OCI-M1 (cell line): ENCODE results near the gene ARIH2.
A peak's percentile ranks its signal among the peaks of the same experiment; 100 is the strongest.

Experiments used
- DNase-seq: peaks from one replicate; lab custom pipeline; 2025; lab: John Stamatoyannopoulos, UW

Gene ARIH2

DNA sequence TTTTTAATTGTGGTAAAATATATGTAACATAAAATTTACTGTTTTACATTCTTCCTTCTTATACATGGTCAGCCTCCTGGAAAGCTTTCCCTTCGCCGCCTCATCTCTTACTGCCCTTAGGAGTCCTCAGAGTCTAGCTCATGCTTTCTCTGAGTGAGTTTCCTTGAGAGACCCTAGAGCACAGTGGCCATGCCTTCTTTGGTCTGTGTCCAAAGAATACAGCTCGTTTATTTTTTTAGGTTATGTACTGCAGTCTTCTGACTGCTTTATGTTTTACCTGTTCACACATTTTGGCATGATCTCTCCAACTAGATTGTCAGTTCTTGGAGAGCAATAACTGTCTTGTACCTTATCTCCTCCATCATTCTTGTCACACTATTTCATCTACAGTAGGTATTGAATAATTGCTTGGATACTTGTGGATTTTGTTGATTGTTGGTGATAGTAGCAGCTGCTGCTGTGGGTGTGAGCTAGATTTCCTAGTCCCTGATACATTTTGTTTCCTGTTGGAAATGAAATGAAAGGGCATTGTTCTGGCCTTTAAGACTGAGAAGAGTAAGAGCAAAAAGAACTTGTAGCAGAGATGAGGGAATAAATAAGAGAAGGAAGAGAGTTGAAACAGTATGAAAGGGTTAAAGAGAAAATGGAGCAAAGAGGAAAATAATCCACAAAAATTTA is 10.9 kb downstream of the ARIH2 start:
- no peak for DNase-seq

DNA sequence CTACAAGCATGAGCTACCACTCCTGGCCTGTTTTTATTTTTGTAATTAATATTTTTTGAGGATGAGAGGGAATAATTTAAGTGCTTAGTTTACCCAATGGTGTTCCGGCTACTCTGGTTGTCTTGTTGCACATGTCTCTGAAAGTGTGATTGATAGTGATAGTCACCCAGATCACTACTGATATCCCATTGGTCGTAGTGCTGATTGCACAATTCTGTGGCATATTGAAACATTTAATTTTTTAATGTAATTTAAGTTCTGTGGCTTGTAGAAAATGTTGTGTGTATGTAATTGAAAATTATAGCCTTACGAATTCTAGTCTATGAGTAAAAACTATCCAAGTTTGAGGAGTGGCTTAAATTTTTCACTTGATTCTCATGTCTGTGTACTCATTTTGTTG is 11.9 kb downstream of the ARIH2 start:
- DNase-seq, result peak; percentile 10

DNA sequence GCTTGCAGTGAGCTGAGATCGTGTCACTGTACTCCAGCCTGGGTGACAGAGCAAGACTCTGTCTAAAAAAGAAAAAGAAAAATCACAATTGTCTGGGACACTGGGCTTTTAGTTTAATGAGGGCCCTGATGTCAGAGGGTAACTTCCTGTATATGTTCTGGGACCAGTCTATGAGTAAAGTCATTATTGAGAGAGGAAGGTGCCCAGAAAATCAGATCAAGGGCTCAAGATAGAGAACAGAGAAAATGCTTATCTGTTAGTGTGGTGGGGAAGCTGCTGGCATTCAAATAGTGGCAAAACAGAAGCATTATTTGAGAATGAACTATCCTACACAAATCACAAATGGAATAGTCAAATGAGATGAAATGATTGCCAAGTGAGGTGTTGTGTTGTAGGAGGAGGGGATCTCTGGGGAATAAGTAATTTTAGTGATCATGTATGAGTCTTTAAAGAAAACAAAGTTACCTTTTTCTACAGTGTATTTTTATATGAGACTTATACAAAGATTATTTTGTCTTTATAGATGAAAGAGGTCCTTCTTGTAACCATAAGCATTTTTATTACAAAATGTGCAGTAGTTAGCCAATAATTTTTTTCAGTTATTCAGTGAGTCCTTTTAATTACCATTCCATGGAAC is 13.4 kb downstream of the ARIH2 start:
- no peak for DNase-seq

DNA sequence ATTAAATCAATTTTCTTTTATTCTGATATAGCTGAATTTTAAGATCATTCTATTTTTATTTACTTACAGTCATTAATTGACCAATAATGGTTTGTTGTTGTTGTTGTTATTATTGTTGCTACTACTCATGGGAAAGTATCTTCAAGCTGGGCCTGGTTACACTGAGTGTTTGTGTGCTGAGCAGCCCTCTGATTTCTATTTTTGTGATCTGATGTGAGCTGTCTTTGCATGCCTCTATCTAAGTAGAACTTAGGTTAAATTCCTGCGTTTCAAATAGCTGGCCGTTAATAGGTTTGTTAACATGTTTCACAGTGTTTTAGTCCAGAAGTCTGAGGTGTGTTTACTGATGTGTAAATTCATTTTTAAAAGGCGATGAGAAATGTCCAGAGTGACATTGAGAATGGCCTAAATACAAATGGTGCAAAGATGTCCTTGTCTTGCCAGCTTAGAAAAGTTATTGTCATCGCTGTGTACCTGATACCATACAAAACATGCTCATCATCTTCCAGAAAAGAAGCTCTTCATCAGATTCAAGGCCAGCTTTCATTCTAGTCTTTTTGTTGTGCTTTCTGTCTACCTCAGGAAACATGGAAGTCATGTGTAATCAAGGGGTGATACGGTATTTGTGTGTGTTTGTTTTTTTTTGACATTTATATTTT is 15.8 kb downstream of the ARIH2 start:
- DNase-seq, result no peak

DNA sequence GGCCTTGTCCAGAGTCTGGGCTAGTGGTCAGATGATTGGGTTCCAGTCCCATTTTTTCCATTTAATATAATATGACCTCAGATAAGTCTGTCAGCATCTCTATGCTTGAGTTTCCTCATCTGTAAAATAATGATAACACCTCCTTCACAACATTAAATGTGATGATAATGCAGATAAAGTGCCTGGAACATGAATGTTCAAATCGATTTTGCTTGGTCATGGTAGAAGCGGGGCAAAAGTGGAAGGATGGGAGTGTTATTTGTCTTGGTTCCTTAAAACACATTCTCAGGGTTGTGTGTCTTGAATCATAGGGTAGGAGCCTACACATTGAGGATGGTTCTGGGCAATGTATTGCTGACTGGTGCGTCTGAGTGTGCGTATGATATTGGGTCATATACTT is 16.9 kb downstream of the ARIH2 start:
- DNase-seq, result peak; percentile 81

DNA sequence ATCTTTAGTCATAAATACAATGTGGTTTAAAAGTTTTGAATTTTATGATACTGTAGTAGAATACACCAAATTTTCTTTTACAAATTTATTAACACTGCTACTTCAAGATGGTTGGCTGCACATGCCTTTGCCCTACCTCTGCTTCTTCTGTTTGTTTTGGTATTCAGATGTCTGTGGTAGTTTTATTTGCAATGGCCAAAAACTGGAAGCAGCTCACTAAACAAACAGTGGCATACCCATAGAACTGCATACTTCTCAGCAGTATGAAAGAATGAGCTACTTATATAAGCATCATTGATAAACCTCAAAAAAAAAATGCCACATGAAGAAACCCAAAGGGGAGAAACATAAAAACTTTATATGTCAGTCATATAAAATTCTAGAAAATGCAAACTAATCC is 19.5 kb downstream of the ARIH2 start:
- peak; percentile 15 for DNase-seq

DNA sequence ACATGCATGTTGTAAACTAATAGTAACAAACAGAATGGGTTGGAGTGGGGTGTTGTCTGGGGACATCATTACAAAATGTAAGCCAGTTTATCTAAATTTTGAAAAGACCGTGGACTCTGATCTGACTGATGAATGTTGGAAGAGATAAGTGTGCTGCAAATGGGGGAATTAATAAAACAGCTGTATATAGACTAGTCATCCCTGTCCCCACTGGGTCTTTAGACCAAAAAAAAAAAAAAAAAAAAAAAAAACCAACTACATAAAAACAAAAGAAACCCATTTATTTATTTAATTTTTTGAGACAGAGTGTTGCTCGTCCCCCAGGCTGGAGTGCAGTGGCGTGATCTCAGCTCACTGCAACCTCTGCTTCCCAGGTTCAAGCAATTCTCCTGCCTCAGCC is 20.0 kb downstream of the ARIH2 start:
- no peak for DNase-seq

DNA sequence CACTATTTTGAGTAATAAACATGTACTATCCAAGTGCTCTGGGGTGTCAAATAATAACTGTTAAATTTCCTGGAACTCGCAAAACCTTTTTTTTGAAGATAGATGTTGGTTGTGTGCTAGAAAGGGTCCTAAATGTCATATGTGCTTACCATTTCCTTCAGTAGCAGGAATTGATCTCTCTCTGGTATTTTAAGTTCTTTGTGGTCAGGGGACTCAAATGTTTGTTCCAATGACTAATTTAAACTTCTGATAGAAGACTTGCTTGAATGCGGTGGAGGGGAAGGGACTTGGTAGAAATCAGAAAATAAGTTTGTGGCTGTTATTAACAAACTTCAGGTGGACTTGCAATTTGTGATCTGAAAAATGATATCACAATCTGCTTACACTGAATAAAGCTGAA is 26.8 kb downstream of the ARIH2 start:
- DNase-seq, result no peak

DNA sequence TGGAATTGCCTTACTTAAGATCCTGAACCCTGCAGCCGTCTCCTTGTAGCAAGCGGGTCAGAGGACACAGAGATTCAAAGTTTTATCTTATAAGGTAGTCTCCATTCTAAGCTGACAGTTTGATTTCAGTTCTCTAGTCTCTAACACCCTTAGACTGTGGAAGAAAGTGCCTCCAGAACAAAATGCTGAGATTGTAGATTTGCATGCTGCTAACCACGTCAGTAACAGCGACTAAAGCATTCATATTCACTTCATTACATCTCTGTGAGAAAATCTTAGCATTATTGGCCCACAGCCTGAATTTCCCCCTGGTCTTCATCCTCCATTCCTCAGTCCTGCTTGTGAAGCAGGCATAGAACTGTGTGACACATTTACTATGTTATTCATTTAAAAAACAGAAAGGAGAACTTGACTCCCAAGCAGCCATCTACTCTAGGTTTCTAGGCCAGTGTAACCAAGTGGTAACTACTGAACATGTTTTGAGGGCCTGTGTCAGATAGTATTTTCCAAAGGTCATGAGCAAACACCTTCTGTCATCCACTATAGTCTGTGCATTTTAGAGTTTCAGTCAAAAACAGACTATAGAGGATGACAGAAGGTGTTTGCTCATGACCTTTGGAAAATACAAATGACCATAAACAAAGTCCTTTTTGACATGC is 27.4 kb downstream of the ARIH2 start:
- DNase-seq, result no peak

DNA sequence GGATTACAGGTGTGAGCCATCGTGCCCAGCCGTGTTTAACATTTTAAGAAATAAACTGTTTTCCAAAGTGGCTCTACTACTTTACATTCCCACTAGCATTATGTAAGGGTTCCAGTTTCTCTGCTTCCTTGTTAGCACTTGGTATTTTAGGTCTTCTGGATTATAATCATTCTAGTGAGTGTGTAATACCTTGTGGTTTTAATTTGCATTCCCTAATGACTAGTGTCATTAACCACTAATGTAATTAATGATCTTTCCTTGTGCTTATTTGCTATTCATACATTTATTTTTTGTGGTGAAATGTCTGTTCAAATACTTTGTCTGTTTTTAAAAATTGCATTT is 30.7 kb downstream of the ARIH2 start:
- DNase-seq, result no peak

DNA sequence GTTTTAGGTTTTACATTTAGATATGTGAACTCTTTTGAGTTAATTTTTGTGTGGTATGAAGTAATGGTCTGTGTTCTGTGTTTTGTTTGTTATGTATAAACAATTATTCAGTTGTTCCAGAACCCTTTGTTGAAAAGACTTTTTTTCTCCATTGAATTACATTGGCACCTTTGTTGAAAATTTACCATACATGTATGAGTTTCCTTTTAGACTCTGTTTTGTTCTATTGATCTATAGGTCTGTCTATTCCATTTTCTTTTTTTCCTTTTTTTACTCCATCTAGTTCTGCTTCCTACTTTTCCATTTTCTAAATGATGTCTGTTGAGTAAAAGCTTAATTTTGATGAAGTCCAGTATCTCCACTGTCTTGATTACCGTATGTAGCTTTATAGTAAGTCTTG is 31.4 kb downstream of the ARIH2 start:
- DNase-seq, result no peak

DNA sequence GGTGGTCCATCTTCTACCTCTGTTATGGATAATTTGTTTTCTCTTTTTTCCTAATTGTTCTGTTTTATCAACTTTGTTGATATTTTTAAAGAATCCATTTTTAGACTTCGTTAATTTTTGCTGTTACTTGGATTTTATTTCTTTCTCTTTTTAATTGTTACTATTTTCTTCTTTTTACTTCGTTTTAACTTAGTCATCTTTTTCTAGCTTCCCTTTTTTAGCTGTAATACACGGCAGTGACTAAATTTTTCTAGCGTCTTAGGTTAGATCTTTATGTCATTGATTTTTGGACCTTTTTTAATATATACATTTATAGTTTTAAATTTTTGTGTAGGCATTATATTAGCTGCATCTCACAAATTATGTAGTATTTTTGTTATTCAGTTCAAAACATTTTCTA is 33.1 kb downstream of the ARIH2 start:
- no peak for DNase-seq

DNA sequence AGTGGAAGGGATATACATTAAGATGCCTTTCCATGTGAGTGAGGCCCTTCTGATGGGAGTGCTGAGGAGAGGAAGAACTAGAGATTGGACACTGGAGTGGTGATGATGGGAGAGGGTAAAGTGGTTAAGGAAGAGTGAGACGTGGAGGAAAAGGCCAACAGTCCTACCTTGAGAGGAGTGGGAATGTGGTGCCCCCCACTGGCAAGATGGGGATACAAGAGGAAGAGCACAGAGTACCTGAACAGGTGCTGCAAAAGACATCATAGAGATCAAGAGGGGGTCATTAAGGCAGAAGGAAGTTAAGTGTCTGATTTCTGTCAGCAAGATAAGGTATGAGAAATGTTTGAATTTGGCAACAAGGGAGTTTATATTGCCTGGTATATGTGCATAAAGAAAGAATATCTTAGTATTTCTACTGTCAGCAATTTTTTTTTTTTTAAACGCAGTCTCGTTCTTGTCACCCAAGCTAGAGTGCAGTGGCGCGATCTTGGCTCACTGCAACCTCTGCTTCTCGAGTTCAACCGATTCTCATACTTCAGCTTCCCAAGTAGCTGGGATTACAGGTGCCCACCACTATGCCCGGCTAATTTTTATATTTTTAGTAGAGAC is 34.0 kb downstream of the ARIH2 start:
- DNase-seq, result peak; percentile 17

DNA sequence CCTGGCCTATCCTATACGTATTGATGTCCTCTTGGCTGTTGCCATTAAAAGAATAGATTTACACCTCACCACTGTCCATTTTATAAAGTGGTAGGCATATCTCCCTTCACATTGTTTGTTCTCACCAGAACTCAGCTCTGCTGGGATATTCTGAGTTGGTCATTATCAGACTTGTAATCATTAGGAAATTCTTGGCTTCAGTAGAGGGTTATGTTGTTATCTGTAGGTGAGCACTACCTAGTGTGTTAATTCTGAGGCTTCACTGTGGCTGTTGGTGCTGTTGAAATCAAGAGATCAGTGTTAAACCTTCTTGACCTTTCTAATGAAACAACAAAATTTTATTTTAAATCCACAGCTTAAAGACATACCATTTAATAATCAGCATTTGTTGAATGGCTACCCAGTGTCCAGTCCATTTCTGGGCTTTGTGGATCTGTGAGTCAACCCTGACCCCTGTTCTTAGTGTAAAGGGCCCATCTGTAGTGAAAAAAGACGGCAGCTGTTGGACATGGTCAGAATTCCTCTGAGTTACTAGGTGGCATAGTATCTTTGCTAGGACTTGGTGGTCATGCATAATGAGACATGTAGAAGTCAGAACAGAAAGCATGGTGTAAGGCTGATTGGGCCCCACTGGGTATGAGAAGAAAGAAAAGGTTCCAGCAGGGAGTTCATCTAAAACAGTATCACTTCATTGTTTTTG is 38.5 kb downstream of the ARIH2 start:
- no peak for DNase-seq

DNA sequence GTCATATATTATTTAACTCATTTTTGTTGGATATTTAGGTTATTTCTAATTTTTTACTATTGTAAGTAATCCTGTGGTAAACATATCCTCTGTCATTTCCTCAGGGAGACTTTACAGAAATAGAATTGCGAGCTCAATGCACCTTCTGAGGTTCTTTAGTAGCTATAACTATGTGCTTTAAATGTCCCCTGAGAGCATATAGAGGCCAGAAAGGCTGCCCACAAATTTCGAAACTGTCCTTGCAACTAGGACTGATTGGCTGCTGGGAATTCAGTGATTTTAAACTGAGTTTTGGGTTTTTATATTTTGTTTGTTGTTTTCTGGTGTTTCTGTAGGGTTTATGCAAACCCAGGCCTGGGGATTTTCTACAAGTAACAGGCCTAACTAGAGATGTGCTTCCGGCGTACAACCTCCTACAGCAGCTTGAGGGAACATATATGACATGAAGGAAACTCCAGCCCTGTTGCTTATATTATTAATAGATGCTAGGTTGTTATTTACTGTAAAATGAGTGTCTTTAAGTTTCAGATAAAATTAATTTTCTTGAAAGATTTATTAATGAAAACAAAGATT is 42.3 kb downstream of the ARIH2 start:
- no peak for DNase-seq

DNA sequence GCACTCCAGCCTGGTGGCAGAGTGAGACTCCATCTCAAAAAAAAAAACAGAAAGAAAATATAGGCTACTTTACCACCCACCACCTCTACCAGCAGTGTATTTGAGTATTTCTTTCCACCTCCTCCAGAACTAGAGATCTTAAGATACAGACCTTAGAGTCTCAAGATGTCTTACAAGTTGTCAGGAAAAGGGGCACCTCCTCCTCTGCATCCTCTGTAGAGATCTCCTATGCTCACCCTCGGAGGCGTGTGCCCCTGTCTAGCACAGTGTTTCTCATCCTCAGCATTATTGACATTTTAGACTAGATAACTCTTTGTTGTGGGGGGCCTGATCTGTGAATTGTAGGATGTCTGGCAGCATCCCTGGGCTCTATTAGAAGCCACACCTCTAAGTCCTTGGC is 43.7 kb downstream of the ARIH2 start:
- DNase-seq, result no peak

DNA sequence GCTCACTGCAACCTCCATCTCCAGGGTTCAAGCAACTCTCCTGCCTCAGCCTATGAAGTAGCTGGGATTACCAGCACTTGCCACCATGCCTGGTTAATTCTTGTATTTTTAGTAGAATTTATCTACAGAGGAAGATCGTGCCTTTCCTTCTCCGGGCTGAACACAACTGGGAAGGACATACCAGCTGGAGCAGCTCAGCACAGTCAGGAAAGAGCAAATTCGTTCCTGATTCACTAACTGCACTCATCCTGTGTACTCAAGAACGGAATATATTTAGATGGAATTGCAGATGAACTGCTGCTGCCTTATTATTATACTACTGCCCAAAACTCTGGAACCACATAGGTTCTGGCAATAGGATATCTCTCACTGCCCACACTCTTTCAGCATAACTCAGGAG is 44.3 kb downstream of the ARIH2 start:
- no peak for DNase-seq

DNA sequence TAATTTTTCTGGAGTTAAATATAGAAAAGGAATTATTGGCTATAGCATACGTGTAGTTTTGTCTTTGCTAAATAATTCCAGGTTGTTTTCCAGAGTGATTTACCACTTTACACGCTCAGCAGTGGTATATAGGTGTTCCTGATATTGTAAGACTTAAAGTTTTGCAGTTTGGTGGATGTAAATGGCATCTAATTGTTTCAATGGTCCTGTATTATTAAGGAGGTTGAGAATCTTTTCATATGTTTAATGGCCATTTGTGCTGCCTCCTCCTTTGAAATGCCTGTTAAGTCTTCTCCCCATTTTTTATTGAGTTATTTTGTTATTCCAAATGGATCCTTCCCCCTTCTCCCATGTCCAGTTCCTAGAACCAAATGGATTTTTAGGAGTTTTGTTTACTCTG is 44.9 kb downstream of the ARIH2 start:
- no peak for DNase-seq

DNA sequence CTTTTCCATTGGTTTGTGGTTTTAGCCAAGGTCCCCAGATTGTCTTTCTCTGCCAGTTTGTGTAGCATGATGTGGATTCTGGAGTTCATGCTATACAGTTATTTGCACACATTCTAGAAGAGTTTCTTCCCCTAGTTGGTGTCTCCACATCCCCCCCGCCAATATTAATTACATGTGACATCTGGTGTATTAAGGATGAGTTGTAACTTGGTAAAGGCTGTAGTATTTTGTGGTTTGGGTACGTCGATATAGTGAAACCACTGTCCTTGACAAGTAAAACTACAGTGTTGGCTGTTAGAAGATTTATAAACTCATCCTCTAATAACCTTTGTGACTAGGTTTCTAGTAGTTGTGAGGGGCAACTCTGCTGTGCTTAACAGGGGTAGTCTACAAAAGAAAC is 47.7 kb downstream of the ARIH2 start:
- no peak for DNase-seq

DNA sequence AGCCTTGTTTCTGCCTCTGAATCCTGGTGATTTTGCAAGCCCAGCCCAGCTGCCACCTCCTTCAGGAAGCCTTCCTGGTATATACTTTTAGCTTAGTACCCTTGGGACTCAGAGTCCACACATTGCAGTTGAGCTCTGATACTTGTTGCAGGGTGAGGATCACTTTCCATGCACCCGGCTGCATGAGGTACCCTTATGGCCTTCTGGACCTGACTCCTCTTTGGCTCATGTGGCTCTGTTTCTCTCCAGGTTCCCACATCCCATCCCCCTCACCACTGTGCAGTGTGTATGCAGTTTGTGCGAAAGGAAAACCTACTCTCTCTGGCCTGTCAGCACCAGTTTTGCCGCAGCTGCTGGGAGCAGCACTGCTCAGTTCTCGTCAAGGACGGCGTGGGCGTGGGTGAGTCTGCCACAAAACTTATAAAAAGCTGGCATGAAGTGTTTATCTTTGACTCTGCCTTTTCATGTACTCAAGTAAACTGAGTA is 48.3 kb downstream of the ARIH2 start:
- no peak for DNase-seq

DNA sequence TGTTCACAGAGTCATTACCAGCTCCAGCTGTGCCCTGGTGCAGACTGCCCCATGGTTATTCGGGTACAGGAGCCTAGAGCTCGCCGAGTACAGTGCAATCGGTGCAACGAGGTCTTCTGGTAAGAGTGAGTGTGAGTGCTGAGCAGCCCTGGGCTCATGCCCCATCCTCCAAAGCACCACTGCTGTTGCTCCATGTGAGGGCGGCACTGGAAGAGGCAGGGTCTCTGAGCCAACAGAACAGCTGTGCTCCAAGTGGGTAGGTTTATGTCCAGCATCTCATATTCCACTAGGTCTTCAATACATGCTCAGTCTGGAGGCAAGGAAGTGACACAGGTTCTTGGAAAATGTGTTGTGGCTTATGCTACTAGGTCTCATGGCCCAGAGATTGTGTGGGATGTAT is 51.9 kb downstream of the ARIH2 start:
- DNase-seq, result no peak
